K562 (cell line): Measurements from ENCODE around the gene BAZ2A. TPM values are rescaled to one million over a fixed set of nuclear protein-coding genes. Genes with fewer than 3 reads are reported as not detected.

Experiments used
- ATAC-seq: fragments of 200-7000 bp; cut with Tn5 transposase; 3 replicates; pipeline ENCODE4 v1.9.1; 2020; ENCODE audit warnings: moderate library complexity
- BruUV-seq: library from RNA; stranded (reverse); fragments of 400-500 nt; replicated peaks from 2 replicates; lab custom pipeline; 2021; lab: Mats Ljungman, UMichigan
- CTCF ChIA-PET: fragments of 300-600 bp; formaldehyde crosslinking; extraction: SDS; loops from one replicate; lab custom pipeline; 2021; ENCODE audit warnings: low intra/inter-chr PET ratio; lab: Yijun Ruan, JAX
- POLR2A ChIA-PET: fragments of 300-600, 350-650 bp; sonication (Branson Sonifier 250); formaldehyde crosslinking; extraction: SDS; loops from one replicate; lab custom pipeline; 2021; ENCODE audit warnings: antibody characterized with exemption, inconsistent platforms; lab: Yijun Ruan, JAX
- DNase-seq, 4 experiments: peaks; one replicate each; pipeline versions ENCODE4 v3.0.0 to v3.0.0-alpha.2; 2011 to 2018; ENCODE audit warnings: low spot score in 3 of 4, mixed read lengths in 3 of 4; ENCODE audit errors: extremely low read depth in 1 of 4
- FAIRE-seq: peaks from 2 replicates; lab custom pipeline; 2011; peaks lifted over from hg19 to GRCh38; lab: Jason Lieb, UNC
- H2AFZ ChIP-seq: 2 replicates; pipeline ENCODE4 v1.6.0; 2011; ENCODE audit warnings: low read depth, low read length, control low read depth, inconsistent platforms
- H3K27ac ChIP-seq: fragments of 200-600 bp; 3 replicates; pipeline ENCODE4 v1.8.0; 2011; ENCODE audit warnings: low read depth, mild to moderate bottlenecking, control low read depth, inconsistent platforms, low read length, moderate library complexity, mixed read lengths; ENCODE audit errors: extremely low read depth
- H3K27me3 ChIP-seq, 2 experiments: fragments of 300-600 bp in 1 of 2; 2 replicates in 1 of 2; 3 replicates in 1 of 2; pipeline versions ENCODE4 v1.6.0 to v1.8.0; 2011; ENCODE audit warnings: inconsistent platforms in 2 of 2, low read length in 2 of 2, mild to moderate bottlenecking in 1 of 2, mixed read lengths in 1 of 2, moderate library complexity in 1 of 2; ENCODE audit not compliant: control insufficient read depth in 2 of 2, insufficient read depth in 2 of 2
- H3K36me3 ChIP-seq: fragments of 300-600 bp; 3 replicates; pipeline ENCODE4 v1.8.0; 2011; ENCODE audit warnings: mild to moderate bottlenecking, low read length, inconsistent platforms; ENCODE audit not compliant: control insufficient read depth, insufficient read depth
- H3K4me1 ChIP-seq, 2 experiments: fragments of 200-600 bp in 1 of 2; replicated peaks in 1 of 2; 2 replicates in 1 of 2; 3 replicates in 1 of 2; pipeline versions ENCODE4 v1.5.1 to v1.8.0; 2011; ENCODE audit warnings: inconsistent platforms in 2 of 2, low read length in 2 of 2, mild to moderate bottlenecking in 1 of 2, mixed read lengths in 1 of 2, moderate library complexity in 1 of 2; ENCODE audit not compliant: control insufficient read depth in 2 of 2, insufficient read depth in 2 of 2
- H3K4me2 ChIP-seq: 2 replicates; pipeline ENCODE4 v1.6.1; 2011; ENCODE audit warnings: low read length, control low read depth, inconsistent platforms, mixed read lengths; ENCODE audit not compliant: insufficient read depth
- H3K4me3 ChIP-seq: fragments of 200-600 bp; sonication (generic), shearing (Covaris generic); 2 replicates; pipeline ENCODE4 v1.5.1; 2016; ENCODE audit warnings: control low read depth, inconsistent platforms
- H3K79me2 ChIP-seq: fragments of 200-600 bp; 3 replicates; pipeline ENCODE4 v1.8.0; 2011; ENCODE audit warnings: low read length, inconsistent platforms; ENCODE audit not compliant: control insufficient read depth, insufficient read depth
- H3K9ac ChIP-seq, 2 experiments: 2 replicates each; pipeline versions ENCODE4 v1.6.0 to v1.6.1; 2011; ENCODE audit warnings: low read depth in 2 of 2, low read length in 2 of 2, control low read depth in 1 of 2, inconsistent platforms in 1 of 2, mild to moderate bottlenecking in 1 of 2, mixed read lengths in 1 of 2; ENCODE audit not compliant: insufficient read depth in 1 of 2
- H3K9me1 ChIP-seq: one replicate; pipeline ENCODE4 v1.6.0; 2011; ENCODE audit warnings: inconsistent platforms, mild to moderate bottlenecking, low read length, moderate library complexity; ENCODE audit not compliant: control insufficient read depth, insufficient read depth
- H3K9me3 ChIP-seq: replicated peaks from 2 replicates; pipeline ENCODE4 v1.5.1; 2011; ENCODE audit warnings: low read depth, low read length, inconsistent platforms; ENCODE audit not compliant: control insufficient read depth, insufficient read depth
- H4K20me1 ChIP-seq: replicated peaks from 2 replicates; pipeline ENCODE4 v1.6.1; 2011; ENCODE audit warnings: low read length, inconsistent platforms, mixed read lengths; ENCODE audit not compliant: control insufficient read depth, insufficient read depth
- CEBPB ChIP-seq: fragments of 450-650 bp; IDR thresholded peaks from 2 replicates; pipeline ENCODE4 v1.6.1; 2016; ENCODE audit warnings: missing genetic modification characterization, missing compliant biosample characterization
- CEBPG ChIP-seq, 3 experiments: fragments of 200-800 bp in 1 of 3; sonication (Bioruptor generic) in 1 of 3; sonication (generic) in 1 of 3; formaldehyde crosslinking in 1 of 3; IDR thresholded peaks in 2 of 3; conservative IDR thresholded peaks in 1 of 3; 2 replicates each; pipeline versions ENCODE4 v1.6.1 to v1.8.0; 2016 to 2022; ENCODE audit warnings: missing compliant biosample characterization in 2 of 3, missing genetic modification characterization in 2 of 3, mild to moderate bottlenecking in 1 of 3, missing genetic modification reagents in 1 of 3
- PCBP2 ChIP-seq: fragments of 200-400 bp; formaldehyde crosslinking; IDR thresholded peaks from 2 replicates; pipeline ENCODE4 v1.6.1; 2018; ENCODE audit warnings: low read length, low read depth, mild to moderate bottlenecking, moderate library complexity; ENCODE audit not compliant: poor library complexity, severe bottlenecking
- ZFP36 ChIP-seq: fragments of 150-350 bp; IDR thresholded peaks from 2 replicates; pipeline ENCODE4 v1.6.1; 2018; ENCODE audit warnings: low read length, low read depth; ENCODE audit not compliant: partially characterized antibody
- WGBS: fragments of 100-300 bp; shearing (Covaris generic); methylation state at CpG from one replicate; pipeline ENCODE4 v1.1.6; 2016; ENCODE audit warnings: low coverage, mixed read lengths; ENCODE audit not compliant: insufficient coverage; ENCODE audit errors: missing lambda C conversion rate; 5-methylcytosine and 5-hydroxymethylcytosine counted together
- in situ Hi-C: fragments of 300-500 bp; cut with MboI; formaldehyde crosslinking; loops from 4 replicates; pipeline ENCODE4 v1.15.0; 2018; ENCODE audit warnings: inconsistent platforms, mixed read lengths
- intact Hi-C: fragments of 100-400 bp; cut with micrococcal nuclease; formaldehyde crosslinking; loops from 2 replicates; pipeline ENCODE4 v1.14.2; 2022
- polyA plus RNA-seq, 8 experiments: library from polyadenylated mRNA; depleted of rRNA in 4 of 8; stranded (reverse) in 5 of 8; unstranded in 3 of 8; fragments of >200 nt; fragmentation: Nextera tagmentation in 2 of 8; fragmentation: Illumina TruSeq in 1 of 8; extraction: Ambion mirVana in 2 of 8; extraction: Trizol in 1 of 8; gene quantifications; 2 replicates each; pipeline versions ENCODE4 v1.2.1 to v1.2.3, GENCODE V29; 2011 to 2014; ENCODE audit warnings: inconsistent platforms in 1 of 8, missing spikeins in 1 of 8
- total RNA-seq, 7 experiments: library from RNA; depleted of rRNA in 6 of 7; stranded (reverse); fragments of >200 nt in 6 of 7; fragmentation: Illumina TruSeq in 2 of 7; extraction: Trizol in 2 of 7; gene quantifications; 2 replicates each; pipeline versions ENCODE4 v1.2.1 to v1.2.3, GENCODE V29; 2011 to 2021; ENCODE audit warnings: low replicate concordance in 1 of 7

BAZ2A gene
- total and polyA plus RNA-seq, 9 of the 15 experiments (the other 6 are each of a cell fraction or from before 2014, with no cell fraction given), result 4.5 to 86.4 (median 26.2) TPM

- POLR2A ChIA-PET, result interaction anchor here (0.6 kb wide), 1 partner anchor 432 kb away, joined by 4 read pairs; no protein-coding TSS in a partner anchor
- H3K4me3 ChIP-seq, result no peak overlapping the region
- H3K79me2 ChIP-seq, result peaks cover 55% of the 10 kb centered on the region
- no peaks in the 10 kb centered on the region for H3K9me3 ChIP-seq
- no peak overlapping the region for H3K9ac ChIP-seq
- no TSS peak for BruUV-seq
- in situ Hi-C loops, result loop anchor here (10.0 kb wide), 1 partner anchor 84 kb away; the partner anchor contains the start of gene NACA
- DNase-seq, result no peak
- H3K27me3 ChIP-seq, result no peaks in the 10 kb centered on the region
- TF ChIP-seq ZFP36, result no peak
- TF ChIP-seq CEBPB (tag), result peak; percentile 68
- TF ChIP-seq PCBP2, result no peak
- no peak for TF ChIP-seq CEBPG (CRISPR knock-in tag; IDR thresholded peaks at IDR 0.05)
- TF ChIP-seq CEBPG (tag; conservative IDR thresholded peaks at IDR 0.05 in 1 of 2, IDR thresholded peaks at IDR 0.05 in 1 of 2), result peak in 1 of 2 experiments; percentile 49; a peak in 1 of 4 replicates
- peaks cover 80% of the 10 kb centered on the region for H3K36me3 ChIP-seq
- H3K4me1 ChIP-seq, result peaks cover 4 to 21% of the 10 kb centered on the region in 2 experiments; a peak in 4 of 5 replicates
- no peak overlapping the region for H3K4me2 ChIP-seq
- no peak for FAIRE-seq
- CTCF ChIA-PET, result no interaction called here
- no peaks in the 10 kb centered on the region for H3K9me1 ChIP-seq
- H4K20me1 ChIP-seq, result peaks cover 23% of the 10 kb centered on the region
- H2AFZ ChIP-seq, result no peak overlapping the region
- H3K27ac ChIP-seq, result no peak overlapping the region
- no peak for ATAC-seq
- WGBS, result 94% methylated on average over 5 of the region's 6 CpGs
- intact Hi-C loops, result no loop called here
Observed at GRCh38 chr12:56641219-56641618, 11.1 kb upstream of the BAZ2A start.
